Erythroblast (primary cell): ENCODE results near the gene CAMSAP2.

Experiments
- GATA1 ChIP-seq: IDR thresholded peaks from 2 replicates; pipeline ENCODE4 v1.6.1; 2011; ENCODE audit warnings: low read depth, mild to moderate bottlenecking, control low read depth, low read length, moderate library complexity
- POLR2A ChIP-seq: IDR thresholded peaks from 2 replicates; pipeline ENCODE4 v1.6.1; 2011; ENCODE audit warnings: mild to moderate bottlenecking, low read length

- TF ChIP-seq POLR2A (no peak), GATA1 (no peak)
Observed at GRCh38 chr1:200838676-200839445, 100.2 kb downstream of the CAMSAP2 start.
